ENCODE results near the gene ATP2A3.

DNA sequence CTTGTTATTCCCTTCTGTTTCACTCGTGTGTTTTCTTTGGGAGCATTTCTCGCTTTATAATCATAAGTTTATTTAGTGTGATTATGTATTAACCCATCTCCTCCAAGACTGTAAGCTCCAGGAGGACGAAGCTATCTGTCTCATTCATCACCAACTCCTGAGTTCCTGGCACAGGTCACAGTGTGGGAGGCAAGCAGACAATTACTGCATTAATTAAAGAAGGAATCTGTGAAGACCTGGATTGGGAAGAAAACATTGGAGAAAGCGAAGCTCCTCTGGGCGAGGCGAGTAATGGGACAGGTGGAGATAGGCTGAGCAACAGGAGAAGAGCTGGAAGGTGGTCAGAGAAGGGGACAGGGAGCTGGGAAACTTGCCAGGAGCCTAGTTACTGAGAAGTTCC, 63.6 kb downstream of the ATP2A3 start:
- TF ChIP-seq, protein P1, sequence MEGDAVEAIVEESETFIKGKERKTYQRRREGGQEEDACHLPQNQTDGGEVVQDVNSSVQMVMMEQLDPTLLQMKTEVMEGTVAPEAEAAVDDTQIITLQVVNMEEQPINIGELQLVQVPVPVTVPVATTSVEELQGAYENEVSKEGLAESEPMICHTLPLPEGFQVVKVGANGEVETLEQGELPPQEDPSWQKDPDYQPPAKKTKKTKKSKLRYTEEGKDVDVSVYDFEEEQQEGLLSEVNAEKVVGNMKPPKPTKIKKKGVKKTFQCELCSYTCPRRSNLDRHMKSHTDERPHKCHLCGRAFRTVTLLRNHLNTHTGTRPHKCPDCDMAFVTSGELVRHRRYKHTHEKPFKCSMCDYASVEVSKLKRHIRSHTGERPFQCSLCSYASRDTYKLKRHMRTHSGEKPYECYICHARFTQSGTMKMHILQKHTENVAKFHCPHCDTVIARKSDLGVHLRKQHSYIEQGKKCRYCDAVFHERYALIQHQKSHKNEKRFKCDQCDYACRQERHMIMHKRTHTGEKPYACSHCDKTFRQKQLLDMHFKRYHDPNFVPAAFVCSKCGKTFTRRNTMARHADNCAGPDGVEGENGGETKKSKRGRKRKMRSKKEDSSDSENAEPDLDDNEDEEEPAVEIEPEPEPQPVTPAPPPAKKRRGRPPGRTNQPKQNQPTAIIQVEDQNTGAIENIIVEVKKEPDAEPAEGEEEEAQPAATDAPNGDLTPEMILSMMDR (IDR thresholded peaks at IDR 0.05), result no peak
- no peak for TF ChIP-seq POLR2A (IDR thresholded peaks at IDR 0.05)
